Caco-2 (cell line): ENCODE measurements around the gene COX6B2. TPM values are rescaled to one million over a fixed set of nuclear protein-coding genes. Genes with fewer than 3 reads are reported as not detected.

Experiments used
- BruUV-seq: library from RNA; stranded (reverse); fragments of 400-500 nt; replicated peaks from 2 replicates; lab custom pipeline; 2021; lab: Mats Ljungman, UMichigan
- CTCF ChIA-PET: fragments of 300-600 bp; sonication (Branson Sonifier 250); formaldehyde crosslinking; loops from one replicate; lab custom pipeline; 2022; ENCODE audit warnings: antibody characterized with exemption; lab: Charles Lee
- POLR2A ChIA-PET: fragments of 300-600 bp; sonication (Branson Sonifier 250); formaldehyde crosslinking; loops from one replicate; lab custom pipeline; 2022; ENCODE audit warnings: antibody characterized with exemption; lab: Charles Lee
- DNase-seq, 2 experiments: peaks; one replicate each; pipeline versions ENCODE4 v3.0.0 to v3.0.0-alpha.2; 2020 to 2022
- H3K27me3 ChIP-seq: replicated peaks from 2 replicates; pipeline ENCODE4 v1.6.0; 2011; ENCODE audit warnings: low read length; ENCODE audit not compliant: control insufficient read depth, insufficient read depth
- H3K36me3 ChIP-seq: 2 replicates; pipeline ENCODE4 v1.5.1; 2011; ENCODE audit warnings: low read length; ENCODE audit not compliant: control insufficient read depth, insufficient read depth
- H3K4me1 ChIP-seq: fragments of 250-450 bp; sonication (Bioruptor Pico); 2 replicates; pipeline ENCODE4 v1.5.1; 2020; ENCODE audit warnings: mild to moderate bottlenecking
- H3K4me3 ChIP-seq: 2 replicates; pipeline ENCODE4 v1.5.1; 2011; ENCODE audit warnings: low read depth, mild to moderate bottlenecking, control low read depth, low read length
- H3K9me3 ChIP-seq: fragments of 250-450 bp; sonication (Bioruptor Pico); 2 replicates; pipeline ENCODE4 v1.5.1; 2020; ENCODE audit warnings: mild to moderate bottlenecking, moderate library complexity
- H3K27ac Mint-ChIP-seq: one replicate; pipeline ENCODE4 v1.8.0; 2022; ENCODE audit warnings: mixed read lengths; ENCODE audit not compliant: unreplicated experiment
- H3K27me3 Mint-ChIP-seq: one replicate; pipeline ENCODE4 v1.8.0; 2022; ENCODE audit warnings: mixed read lengths; ENCODE audit not compliant: insufficient read depth, unreplicated experiment
- H3K36me3 Mint-ChIP-seq: one replicate; pipeline ENCODE4 v1.8.0; 2022; ENCODE audit warnings: mild to moderate bottlenecking, mixed read lengths; ENCODE audit not compliant: insufficient read depth, unreplicated experiment
- H3K4me1 Mint-ChIP-seq: one replicate; pipeline ENCODE4 v1.8.0; 2022; ENCODE audit warnings: low read depth, mixed read lengths; ENCODE audit not compliant: unreplicated experiment
- H3K4me3 Mint-ChIP-seq: one replicate; pipeline ENCODE4 v1.8.0; 2022; ENCODE audit warnings: mild to moderate bottlenecking, moderate library complexity, mixed read lengths; ENCODE audit not compliant: unreplicated experiment
- H3K9me3 Mint-ChIP-seq: one replicate; pipeline ENCODE4 v1.8.0; 2022; ENCODE audit warnings: mixed read lengths; ENCODE audit not compliant: unreplicated experiment
- intact Hi-C: fragments of 100-400 bp; cut with micrococcal nuclease; formaldehyde crosslinking; loops from one replicate; pipeline ENCODE4 v1.10.0; 2022; ENCODE audit not compliant: unreplicated experiment
- total RNA-seq: library from RNA; stranded (reverse); gene quantifications from 2 replicates; pipeline ENCODE4 v1.2.3, GENCODE V29; 2022
- TF ChIP-seq, protein P1 (sequence below), 2 experiments: fragments of 200-600 bp in 1 of 2; IDR thresholded peaks; 1 replicate in 1 of 2; 2 replicates in 1 of 2; pipeline versions ENCODE4 v1.5.1 to v1.8.0; 2011 to 2022; ENCODE audit warnings: antibody characterized with exemption in 1 of 2, control low read depth in 1 of 2, inconsistent platforms in 1 of 2, low read depth in 1 of 2, low read length in 1 of 2, mild to moderate bottlenecking in 1 of 2, moderate library complexity in 1 of 2; ENCODE audit not compliant: insufficient read depth in 1 of 2, severe bottlenecking in 1 of 2, unreplicated experiment in 1 of 2

COX6B2 gene
- total RNA-seq, 1 experiment from 2014 or later, result 0.27 TPM

DNA sequence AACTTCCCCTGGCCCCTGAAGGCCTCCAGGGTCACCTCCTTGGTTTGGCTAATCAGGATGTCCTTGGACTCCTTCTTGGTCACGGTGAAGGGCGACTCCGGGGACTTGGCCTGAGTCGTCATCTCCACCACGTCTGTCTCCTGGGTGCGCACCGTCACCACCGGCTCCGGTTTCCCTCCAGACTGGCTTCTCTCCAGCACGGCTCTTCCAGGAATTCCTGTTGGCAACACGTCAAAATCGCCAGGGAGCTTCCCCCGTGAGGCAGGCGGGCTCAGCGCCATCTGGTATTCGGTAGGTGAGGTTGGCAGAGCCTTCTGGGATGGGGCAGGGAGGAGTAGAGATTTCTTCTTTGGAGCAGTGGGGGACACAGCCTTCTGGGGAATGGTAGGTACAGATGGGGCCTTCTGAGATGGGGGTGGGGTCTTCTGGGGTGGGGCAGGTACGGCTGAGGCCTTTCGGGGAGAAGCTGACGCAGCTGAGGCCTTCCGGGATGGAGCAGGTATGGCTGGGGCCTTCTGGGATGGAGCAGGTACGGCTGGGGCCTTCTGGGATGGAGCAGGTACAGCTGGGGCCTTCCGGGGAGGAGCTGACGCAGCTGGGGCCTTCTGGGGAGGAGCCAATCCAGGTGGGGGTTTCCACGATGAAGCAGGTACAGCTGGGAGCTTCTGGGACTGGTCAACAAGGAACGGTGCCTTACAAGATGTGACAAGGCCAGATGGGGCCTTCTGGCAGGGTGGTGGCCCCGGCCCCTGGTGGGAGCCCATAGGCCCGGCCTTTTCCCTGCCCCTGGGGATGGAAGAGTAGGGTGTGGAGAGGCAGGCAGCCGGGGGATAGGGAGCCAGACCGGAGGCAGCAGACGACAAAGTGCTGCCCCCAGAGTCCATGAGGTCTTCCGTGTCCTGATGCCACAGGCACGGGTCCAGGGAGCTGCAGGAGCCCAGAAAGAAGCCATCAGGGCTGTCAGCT lies 4.7 kb upstream of the COX6B2 start:
- TF ChIP-seq, protein P1, sequence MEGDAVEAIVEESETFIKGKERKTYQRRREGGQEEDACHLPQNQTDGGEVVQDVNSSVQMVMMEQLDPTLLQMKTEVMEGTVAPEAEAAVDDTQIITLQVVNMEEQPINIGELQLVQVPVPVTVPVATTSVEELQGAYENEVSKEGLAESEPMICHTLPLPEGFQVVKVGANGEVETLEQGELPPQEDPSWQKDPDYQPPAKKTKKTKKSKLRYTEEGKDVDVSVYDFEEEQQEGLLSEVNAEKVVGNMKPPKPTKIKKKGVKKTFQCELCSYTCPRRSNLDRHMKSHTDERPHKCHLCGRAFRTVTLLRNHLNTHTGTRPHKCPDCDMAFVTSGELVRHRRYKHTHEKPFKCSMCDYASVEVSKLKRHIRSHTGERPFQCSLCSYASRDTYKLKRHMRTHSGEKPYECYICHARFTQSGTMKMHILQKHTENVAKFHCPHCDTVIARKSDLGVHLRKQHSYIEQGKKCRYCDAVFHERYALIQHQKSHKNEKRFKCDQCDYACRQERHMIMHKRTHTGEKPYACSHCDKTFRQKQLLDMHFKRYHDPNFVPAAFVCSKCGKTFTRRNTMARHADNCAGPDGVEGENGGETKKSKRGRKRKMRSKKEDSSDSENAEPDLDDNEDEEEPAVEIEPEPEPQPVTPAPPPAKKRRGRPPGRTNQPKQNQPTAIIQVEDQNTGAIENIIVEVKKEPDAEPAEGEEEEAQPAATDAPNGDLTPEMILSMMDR (IDR thresholded peaks at IDR 0.05; ENCODE audit: insufficient read depth in 1 of 2, low read depth in 1 of 2, low read length in 1 of 2, severe bottlenecking in 1 of 2, unreplicated experiment in 1 of 2), result no peak

DNA sequence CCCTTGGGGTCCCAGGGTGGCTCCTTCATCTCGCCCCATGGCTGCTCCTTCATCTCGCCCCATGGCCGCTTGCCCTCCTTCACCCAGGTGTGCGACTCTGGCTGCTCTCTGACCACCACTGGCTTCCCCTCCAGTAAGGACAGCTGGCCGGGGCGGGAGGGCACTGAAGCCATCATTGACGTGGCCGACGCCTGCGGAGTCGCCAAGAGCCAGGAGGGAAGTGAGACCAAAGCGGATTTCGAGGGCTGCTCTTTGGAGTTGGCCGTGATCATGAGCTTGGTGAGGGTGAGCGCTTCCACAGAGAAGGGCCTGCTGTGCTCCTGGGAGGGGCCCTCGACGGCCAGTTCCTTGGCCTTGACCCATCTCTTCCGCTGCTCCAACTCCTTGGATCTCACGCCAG lies 4.0 kb upstream of the COX6B2 start:
- peaks cover under 1% of the 10 kb centered on the region for H3K27me3 ChIP-seq
- no peaks in the 10 kb centered on the region for H3K36me3 ChIP-seq
- CTCF ChIA-PET, result no interaction called here
- H3K9me3 ChIP-seq, result no peaks in the 10 kb centered on the region
- H3K27me3 Mint-ChIP-seq, result peaks cover 6% of the 10 kb centered on the region
- POLR2A ChIA-PET, result interaction anchor here (0.6 kb wide), 1 partner anchor 19 kb away, joined by 3 read pairs; no protein-coding TSS in a partner anchor
- intact Hi-C loops, result no loop called here
- H3K4me3 ChIP-seq, result no peak overlapping the region
- H3K27ac Mint-ChIP-seq, result no peak overlapping the region
- TF ChIP-seq, protein P1 (IDR thresholded peaks at IDR 0.05; ENCODE audit: insufficient read depth in 1 of 2, low read depth in 1 of 2, low read length in 1 of 2, severe bottlenecking in 1 of 2, unreplicated experiment in 1 of 2), result no peak
- BruUV-seq, result no TSS peak
- H3K4me1 ChIP-seq, result peaks cover 4% of the 10 kb centered on the region; the same call in 1 of the 2 replicates
- H3K4me3 Mint-ChIP-seq, result no peak overlapping the region
- DNase-seq, result no peak
- no peaks in the 10 kb centered on the region for H3K9me3 Mint-ChIP-seq
- no peaks in the 10 kb centered on the region for H3K4me1 Mint-ChIP-seq
- peaks cover 6% of the 10 kb centered on the region for H3K36me3 Mint-ChIP-seq

More for the DNA sequence above, 4.7 kb upstream of the COX6B2 start:
- ChIA-PET POLR2A (interaction anchor here (1.3 kb wide), 1 partner anchor 20 kb away, joined by 6 read pairs; the partner anchor contains the start of gene KMT5C), CTCF (no interaction called here)
- no TSS peak for BruUV-seq
- H3K4me3 Mint-ChIP-seq, result no peak overlapping the region
- no peaks in the 10 kb centered on the region for H3K9me3 ChIP-seq
- H3K27me3 ChIP-seq, result no peaks in the 10 kb centered on the region
- intact Hi-C loops, result no loop called here
- H3K4me3 ChIP-seq, result no peak overlapping the region
- no peaks in the 10 kb centered on the region for H3K9me3 Mint-ChIP-seq
- no peaks in the 10 kb centered on the region for H3K36me3 ChIP-seq
- H3K27ac Mint-ChIP-seq, result no peak overlapping the region
- 0 out of 2 replicates have a peak, but pooled peaks cover 3% of the 10 kb centered on the region for H3K4me1 ChIP-seq
- peaks cover 6% of the 10 kb centered on the region for H3K27me3 Mint-ChIP-seq
- no peak for DNase-seq
- H3K36me3 Mint-ChIP-seq, result no peaks in the 10 kb centered on the region
- no peaks in the 10 kb centered on the region for H3K4me1 Mint-ChIP-seq

GRCh38 chr19:55355213-55355821 lies 798 bp upstream of the COX6B2 start:
- no peak overlapping the region for H3K27ac Mint-ChIP-seq
- no TSS peak for BruUV-seq
- peaks cover 9% of the 10 kb centered on the region for H3K4me1 Mint-ChIP-seq
- intact Hi-C loops, result no loop called here
- no peaks in the 10 kb centered on the region for H3K9me3 Mint-ChIP-seq
- peaks cover 13% of the 10 kb centered on the region for H3K36me3 Mint-ChIP-seq
- no peak overlapping the region for H3K4me3 ChIP-seq
- DNase-seq, result no peak
- ChIA-PET POLR2A (no interaction called here), CTCF (interaction anchor here (0.6 kb wide), 1 partner anchor 28 kb away, joined by 3 read pairs; the partner anchor contains the start of gene TMEM238)
- H3K36me3 ChIP-seq, result no peaks in the 10 kb centered on the region
- peaks cover 15% of the 10 kb centered on the region for H3K27me3 Mint-ChIP-seq
- H3K9me3 ChIP-seq, result no peaks in the 10 kb centered on the region
- peaks cover 5% of the 10 kb centered on the region for H3K27me3 ChIP-seq
- H3K4me1 ChIP-seq, result peaks cover 19% of the 10 kb centered on the region
- H3K4me3 Mint-ChIP-seq, result no peak overlapping the region
- TF ChIP-seq, protein P1 (IDR thresholded peaks at IDR 0.05; ENCODE audit: insufficient read depth in 1 of 2, low read depth in 1 of 2, low read length in 1 of 2, severe bottlenecking in 1 of 2, unreplicated experiment in 1 of 2), result no peak
